Thyroid gland (tissue), 4 donors: ENCODE data around the gene CSF2.

ENCODE experiments used
- POLR2A ChIP-seq, 2 donors: fragments of 450-650 bp; IDR thresholded peaks; one replicate each; pipeline ENCODE4 v1.6.1; 2017; ENCODE audit warnings: antibody characterized with exemption in 2 of 2, mild to moderate bottlenecking in 2 of 2, moderate library complexity in 1 of 2
- TF ChIP-seq, protein P1 (sequence below), 6 experiments: fragments of 200-600 bp in 3 of 6; fragments of 450-650 bp in 3 of 6; sonication (generic) in 3 of 6; IDR thresholded peaks; one replicate each; pipeline ENCODE4 v1.5.1; 2016 to 2019; ENCODE audit warnings: antibody characterized with exemption in 6 of 6, mild to moderate bottlenecking in 2 of 6, inconsistent platforms in 1 of 6, moderate library complexity in 1 of 6

DNA sequence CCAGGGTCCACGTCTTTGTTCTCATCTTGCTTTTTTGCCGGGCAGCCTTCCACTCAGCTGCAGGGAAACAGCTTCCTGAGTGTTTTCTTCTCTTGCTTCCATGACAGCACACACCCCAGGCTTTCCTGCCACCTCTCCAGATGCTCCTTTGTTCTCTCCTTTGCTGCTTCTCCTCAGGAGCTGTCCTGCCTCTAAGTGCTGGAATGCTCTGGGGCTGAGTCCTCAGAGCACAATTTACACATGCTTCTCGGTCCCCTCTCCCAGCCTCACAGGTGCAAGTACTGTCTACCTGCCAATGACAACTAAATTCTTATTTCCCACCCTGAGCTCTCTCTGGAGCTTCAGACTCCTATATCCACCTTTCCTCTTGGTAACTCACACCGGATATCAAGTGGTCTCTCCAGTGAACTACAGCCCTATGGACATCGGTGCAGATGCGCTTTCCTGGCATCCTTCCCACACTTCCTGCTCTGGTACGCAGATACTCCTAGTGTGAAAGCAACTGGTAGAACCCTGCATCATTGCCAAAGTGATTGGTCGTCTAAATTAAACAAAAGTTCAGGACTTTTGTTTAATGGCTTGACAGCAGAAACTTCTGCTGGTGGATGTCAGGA lies 48.7 kb upstream of the CSF2 start:
- TF ChIP-seq, protein P1, sequence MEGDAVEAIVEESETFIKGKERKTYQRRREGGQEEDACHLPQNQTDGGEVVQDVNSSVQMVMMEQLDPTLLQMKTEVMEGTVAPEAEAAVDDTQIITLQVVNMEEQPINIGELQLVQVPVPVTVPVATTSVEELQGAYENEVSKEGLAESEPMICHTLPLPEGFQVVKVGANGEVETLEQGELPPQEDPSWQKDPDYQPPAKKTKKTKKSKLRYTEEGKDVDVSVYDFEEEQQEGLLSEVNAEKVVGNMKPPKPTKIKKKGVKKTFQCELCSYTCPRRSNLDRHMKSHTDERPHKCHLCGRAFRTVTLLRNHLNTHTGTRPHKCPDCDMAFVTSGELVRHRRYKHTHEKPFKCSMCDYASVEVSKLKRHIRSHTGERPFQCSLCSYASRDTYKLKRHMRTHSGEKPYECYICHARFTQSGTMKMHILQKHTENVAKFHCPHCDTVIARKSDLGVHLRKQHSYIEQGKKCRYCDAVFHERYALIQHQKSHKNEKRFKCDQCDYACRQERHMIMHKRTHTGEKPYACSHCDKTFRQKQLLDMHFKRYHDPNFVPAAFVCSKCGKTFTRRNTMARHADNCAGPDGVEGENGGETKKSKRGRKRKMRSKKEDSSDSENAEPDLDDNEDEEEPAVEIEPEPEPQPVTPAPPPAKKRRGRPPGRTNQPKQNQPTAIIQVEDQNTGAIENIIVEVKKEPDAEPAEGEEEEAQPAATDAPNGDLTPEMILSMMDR (IDR thresholded peaks at IDR 0.05) = no peak
- TF ChIP-seq POLR2A (IDR thresholded peaks at IDR 0.05) = no peak
